GM12878 (cell line): ENCODE results near the gene APOBEC3H. TPM values are rescaled to one million over a fixed set of nuclear protein-coding genes. Genes with fewer than 3 reads are reported as not detected.

Experiments used
- ATAC-seq: fragments of 200-7000 bp; cut with Tn5 transposase; 3 replicates; pipeline ENCODE4 v1.9.1; 2020; ENCODE audit warnings: mild to moderate bottlenecking, moderate library complexity
- BruUV-seq: library from RNA; stranded (reverse); fragments of 400-500 nt; replicated peaks from 2 replicates; lab custom pipeline; 2021; lab: Mats Ljungman, UMichigan
- CTCF ChIA-PET: fragments of 300-600 bp; sonication (Branson Sonifier 250); formaldehyde crosslinking; extraction: SDS; loops from one replicate; lab custom pipeline; 2021; ENCODE audit warnings: inconsistent platforms; lab: Yijun Ruan, JAX
- POLR2A ChIA-PET: fragments of 350-600 bp; formaldehyde crosslinking; extraction: SDS; loops from one replicate; lab custom pipeline; 2021; ENCODE audit warnings: inconsistent platforms; lab: Charles Lee
- RAD21 ChIA-PET: fragments of 300-600 bp; sonication (Branson Sonifier 250); formaldehyde crosslinking; loops from one replicate; lab custom pipeline; 2023; ENCODE audit warnings: antibody characterized with exemption; ENCODE audit not compliant: unreplicated experiment; lab: Charles Lee
- SMC1A ChIA-PET: fragments of 300-600 bp; sonication (Branson Sonifier 250); formaldehyde crosslinking; loops from one replicate; lab custom pipeline; 2023; ENCODE audit not compliant: unreplicated experiment, uncharacterized antibody; lab: Charles Lee
- DNase-seq: peaks from one replicate; pipeline ENCODE4 v3.0.0-alpha.2; 2011; ENCODE audit warnings: low read depth, low spot score
- FAIRE-seq: peaks from 3 replicates; lab custom pipeline; 2011; peaks lifted over from hg19 to GRCh38; lab: Jason Lieb, UNC
- H2AFZ ChIP-seq: 2 replicates; pipeline ENCODE4 v1.6.0; 2011; ENCODE audit warnings: low read depth, low read length, control low read depth; ENCODE audit not compliant: control insufficient read depth
- H3K27ac ChIP-seq: 2 replicates; pipeline ENCODE4 v1.5.1; 2011; ENCODE audit warnings: control low read depth; ENCODE audit not compliant: control insufficient read depth, insufficient read depth
- H3K27me3 ChIP-seq, 2 experiments: replicated peaks in 1 of 2; 2 replicates each; pipeline versions ENCODE4 v1.6.0 to v1.6.1; 2011; ENCODE audit warnings: low read length in 1 of 2; ENCODE audit not compliant: control insufficient read depth in 2 of 2, insufficient read depth in 2 of 2
- H3K36me3 ChIP-seq, 2 experiments: 2 replicates each; pipeline ENCODE4 v1.5.1; 2011; ENCODE audit warnings: low read length in 1 of 2; ENCODE audit not compliant: control insufficient read depth in 2 of 2, insufficient read depth in 2 of 2
- H3K4me1 ChIP-seq: 2 replicates; pipeline ENCODE4 v1.6.1; 2011; ENCODE audit warnings: mild to moderate bottlenecking, low read length, moderate library complexity, mixed read lengths; ENCODE audit not compliant: control insufficient read depth, insufficient read depth
- H3K4me2 ChIP-seq: 2 replicates; pipeline ENCODE4 v1.6.0; 2011; ENCODE audit warnings: control low read depth; ENCODE audit not compliant: control insufficient read depth, insufficient read depth
- H3K4me3 ChIP-seq: fragments of 200-600 bp; sonication (generic); 2 replicates; pipeline ENCODE4 v1.5.1; 2016
- H3K79me2 ChIP-seq: 2 replicates; pipeline ENCODE4 v1.6.0; 2011; ENCODE audit warnings: low read length; ENCODE audit not compliant: control insufficient read depth, insufficient read depth
- H3K9ac ChIP-seq: 2 replicates; pipeline ENCODE4 v1.8.0; 2011; ENCODE audit warnings: low read length, control low read depth, mixed read lengths; ENCODE audit not compliant: control insufficient read depth, insufficient read depth
- H3K9me3 ChIP-seq: replicated peaks from 3 replicates; pipeline ENCODE4 v1.5.1; 2011; ENCODE audit warnings: mild to moderate bottlenecking, low read length; ENCODE audit not compliant: control insufficient read depth, insufficient read depth
- H4K20me1 ChIP-seq: 2 replicates; pipeline ENCODE4 v1.6.0; 2011; ENCODE audit not compliant: control insufficient read depth, insufficient read depth
- CBX5 ChIP-seq: sonication (generic); IDR thresholded peaks from 2 replicates; pipeline ENCODE4 v1.6.1; 2016; ENCODE audit warnings: low read depth, moderate library complexity, mild to moderate bottlenecking, inconsistent platforms
- CREB1 ChIP-seq: IDR thresholded peaks from 2 replicates; pipeline ENCODE4 v1.6.1; 2012; ENCODE audit warnings: low read depth, mild to moderate bottlenecking, inconsistent platforms
- EP300 ChIP-seq, 2 experiments: fragments of 150-350 bp in 1 of 2; IDR thresholded peaks; 2 replicates each; pipeline ENCODE4 v1.6.1; 2011 to 2012; ENCODE audit warnings: low read depth in 2 of 2, low read length in 2 of 2, borderline replicate concordance in 1 of 2, improper control_type of control experiment in 1 of 2, inconsistent platforms in 1 of 2; ENCODE audit not compliant: control insufficient read depth in 1 of 2
- GATAD2B ChIP-seq: fragments of 450-650 bp; conservative IDR thresholded peaks from 2 replicates; pipeline ENCODE4 v1.6.1; 2017; ENCODE audit warnings: low read depth, mild to moderate bottlenecking, moderate library complexity
- MYB ChIP-seq: fragments of 150-350 bp; IDR thresholded peaks from 2 replicates; pipeline ENCODE4 v1.6.1; 2014; ENCODE audit warnings: mild to moderate bottlenecking, low read depth, low read length, borderline replicate concordance
- NFIC ChIP-seq: IDR thresholded peaks from 2 replicates; pipeline ENCODE4 v1.6.1; 2012; ENCODE audit warnings: low read depth, mild to moderate bottlenecking, inconsistent platforms, low read length, moderate library complexity
- RUNX3 ChIP-seq: IDR thresholded peaks from 2 replicates; pipeline ENCODE4 v1.6.1; 2012; ENCODE audit warnings: low read length, inconsistent platforms
- SREBF2 ChIP-seq: IDR thresholded peaks from 2 replicates; pipeline ENCODE4 v1.6.1; 2012; ENCODE audit warnings: mild to moderate bottlenecking, low read length
- SUPT20H ChIP-seq: IDR thresholded peaks from 2 replicates; pipeline ENCODE4 v1.6.1; 2011; ENCODE audit warnings: low read depth, mild to moderate bottlenecking, low read length, moderate library complexity, borderline replicate concordance; ENCODE audit not compliant: control insufficient read depth
- TCF7 ChIP-seq: IDR thresholded peaks from 2 replicates; pipeline ENCODE4 v1.6.1; 2014; ENCODE audit warnings: antibody characterized with exemption, borderline replicate concordance
- YBX1 ChIP-seq: fragments of 450-650 bp; IDR thresholded peaks from 2 replicates; pipeline ENCODE4 v1.6.1; 2016; ENCODE audit warnings: antibody characterized with exemption
- WGBS: methylation state at CpG from one replicate; pipeline ENCODE4 v1.1.6; 2016; ENCODE audit warnings: low lambda C conversion rate; ENCODE audit not compliant: insufficient replicate concordance, insufficient coverage; ENCODE audit errors: missing lambda C conversion rate; 5-methylcytosine and 5-hydroxymethylcytosine counted together
- in situ Hi-C: fragments of 300-500 bp; cut with MboI; formaldehyde crosslinking; loops from 9 replicates; pipeline ENCODE4 v1.14.3; 2018; ENCODE audit warnings: mixed read lengths
- intact Hi-C: fragments of 100-400 bp; cut with micrococcal nuclease; formaldehyde crosslinking; loops from one replicate; pipeline ENCODE4 v1.14.2; 2022; ENCODE audit not compliant: unreplicated experiment
- polyA plus RNA-seq, 11 experiments: library from polyadenylated mRNA; depleted of rRNA in 4 of 11; unstranded in 6 of 11; stranded (reverse) in 5 of 11; fragments of >200 nt; fragmentation: Nextera tagmentation in 4 of 11; fragmentation: Illumina TruSeq in 1 of 11; extraction: Ambion mirVana in 4 of 11; extraction: Trizol in 1 of 11; gene quantifications; 1 replicate in 1 of 11; 2 replicates in 10 of 11; pipeline versions ENCODE4 v1.2.1 to v1.2.3, GENCODE V29; 2011 to 2016; ENCODE audit warnings: inconsistent platforms in 2 of 11, missing spikeins in 2 of 11, low read depth in 1 of 11
- total RNA-seq, 4 experiments: library from RNA; depleted of rRNA in 3 of 4; stranded (reverse); fragments of >200 nt in 3 of 4; fragmentation: Illumina TruSeq in 1 of 4; extraction: Trizol in 1 of 4; gene quantifications; 2 replicates each; pipeline versions ENCODE4 v1.2.1 to v1.2.3, GENCODE V29; 2013 to 2021
- TF ChIP-seq, protein P1 (sequence below): IDR thresholded peaks from 2 replicates; pipeline ENCODE4 v1.6.1; 2012; ENCODE audit warnings: low read depth, low read length, improper control_type of control experiment
- TF ChIP-seq, protein P2 (sequence below): fragments of 450-650 bp; IDR thresholded peaks from 2 replicates; pipeline ENCODE4 v1.6.1; 2017; ENCODE audit warnings: mild to moderate bottlenecking, low read depth, inconsistent platforms; ENCODE audit not compliant: poor library complexity, severe bottlenecking
- TF ChIP-seq, protein P3 (sequence below): fragments of 450-650 bp; IDR thresholded peaks from 2 replicates; pipeline ENCODE4 v1.6.1; 2016; ENCODE audit warnings: mild to moderate bottlenecking

Gene APOBEC3H
- total and polyA plus RNA-seq, 10 of the 15 experiments (the other 5 are each of a cell fraction or from before 2014, with no cell fraction given) = 7.5 to 23.0 (median 14.8) TPM

DNA sequence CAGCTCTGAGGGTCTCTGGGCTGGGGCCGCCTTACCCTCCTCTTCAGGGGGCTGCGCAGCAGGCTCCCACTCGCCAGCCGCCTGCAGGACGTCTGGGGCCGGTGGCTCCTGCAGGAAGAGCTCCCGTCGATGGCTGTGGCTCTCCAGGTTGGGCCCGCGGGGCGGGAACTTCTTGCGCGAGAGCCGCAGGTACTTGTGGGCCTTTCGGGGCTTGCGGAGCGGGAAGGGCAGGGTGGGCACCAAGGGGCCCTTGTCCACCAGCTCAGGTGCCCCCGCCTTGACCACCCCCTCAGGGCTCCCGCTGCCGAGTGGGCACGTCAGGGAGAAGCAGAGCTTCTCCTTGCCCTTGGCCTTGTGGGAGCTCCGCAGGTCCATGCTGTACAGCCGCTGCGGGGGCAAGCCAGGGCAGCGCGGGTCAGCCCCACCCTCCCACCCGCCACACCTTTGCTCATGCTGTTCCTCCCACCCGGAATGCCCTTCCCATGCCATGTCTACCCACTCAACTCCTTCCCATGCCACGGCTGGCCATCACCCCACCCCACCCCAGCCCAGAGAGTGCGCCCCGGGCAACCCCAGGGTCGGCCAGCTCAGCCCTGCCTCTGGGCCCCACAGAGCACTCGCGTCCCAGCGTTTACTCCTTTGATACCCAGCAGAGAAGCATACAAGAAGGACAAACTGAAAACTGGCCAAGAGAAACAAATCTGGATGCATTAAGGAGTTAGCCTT is 37.5 kb downstream of the APOBEC3H start:
- intact Hi-C loops (no loop called here), in situ Hi-C loops (no loop called here)
- Histone ChIP-seq H3K9me3 (no peaks in the 10 kb centered on the region), H3K4me1 (no peaks in the 10 kb centered on the region), H3K36me3 (no peaks in the 10 kb centered on the region; a peak in 1 of 4 replicates), H3K27ac (no peak overlapping the region), H3K9ac (no peak overlapping the region), H3K4me2 (no peak overlapping the region), H4K20me1 (no peaks in the 10 kb centered on the region), H3K27me3 (no peaks in the 10 kb centered on the region), H2AFZ (no peak overlapping the region), H3K79me2 (no peaks in the 10 kb centered on the region), H3K4me3 (no peak overlapping the region)
- CTCF ChIA-PET = interaction anchor here (0.7 to 2.7 kb wide), 8 partner anchors 8 to 184 kb away, joined by 3 to 18 read pairs (median 6); partner anchors contain the start of gene RPL3
- SMC1A ChIA-PET = interaction anchor here (1.1 to 1.9 kb wide), 2 partner anchors 182 to 183 kb away, joined by 4 read pairs; no protein-coding TSS in a partner anchor
- BruUV-seq = no TSS peak
- POLR2A ChIA-PET = no interaction called here
- TF ChIP-seq GATAD2B = no peak
- no peak for TF ChIP-seq TCF7
- TF ChIP-seq, protein P1, sequence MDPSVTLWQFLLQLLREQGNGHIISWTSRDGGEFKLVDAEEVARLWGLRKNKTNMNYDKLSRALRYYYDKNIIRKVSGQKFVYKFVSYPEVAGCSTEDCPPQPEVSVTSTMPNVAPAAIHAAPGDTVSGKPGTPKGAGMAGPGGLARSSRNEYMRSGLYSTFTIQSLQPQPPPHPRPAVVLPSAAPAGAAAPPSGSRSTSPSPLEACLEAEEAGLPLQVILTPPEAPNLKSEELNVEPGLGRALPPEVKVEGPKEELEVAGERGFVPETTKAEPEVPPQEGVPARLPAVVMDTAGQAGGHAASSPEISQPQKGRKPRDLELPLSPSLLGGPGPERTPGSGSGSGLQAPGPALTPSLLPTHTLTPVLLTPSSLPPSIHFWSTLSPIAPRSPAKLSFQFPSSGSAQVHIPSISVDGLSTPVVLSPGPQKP = no peak
- TF ChIP-seq EP300 (IDR thresholded peaks at IDR 0.05; ENCODE audit: borderline replicate concordance in 1 of 2, control insufficient read depth in 1 of 2, low read depth in 2 of 2, low read length in 2 of 2) = no peak
- no peak for TF ChIP-seq RUNX3
- no peak for TF ChIP-seq MYB
- TF ChIP-seq SUPT20H = no peak
- no peak for TF ChIP-seq CBX5
- TF ChIP-seq CREB1 = no peak
- TF ChIP-seq, protein P2, sequence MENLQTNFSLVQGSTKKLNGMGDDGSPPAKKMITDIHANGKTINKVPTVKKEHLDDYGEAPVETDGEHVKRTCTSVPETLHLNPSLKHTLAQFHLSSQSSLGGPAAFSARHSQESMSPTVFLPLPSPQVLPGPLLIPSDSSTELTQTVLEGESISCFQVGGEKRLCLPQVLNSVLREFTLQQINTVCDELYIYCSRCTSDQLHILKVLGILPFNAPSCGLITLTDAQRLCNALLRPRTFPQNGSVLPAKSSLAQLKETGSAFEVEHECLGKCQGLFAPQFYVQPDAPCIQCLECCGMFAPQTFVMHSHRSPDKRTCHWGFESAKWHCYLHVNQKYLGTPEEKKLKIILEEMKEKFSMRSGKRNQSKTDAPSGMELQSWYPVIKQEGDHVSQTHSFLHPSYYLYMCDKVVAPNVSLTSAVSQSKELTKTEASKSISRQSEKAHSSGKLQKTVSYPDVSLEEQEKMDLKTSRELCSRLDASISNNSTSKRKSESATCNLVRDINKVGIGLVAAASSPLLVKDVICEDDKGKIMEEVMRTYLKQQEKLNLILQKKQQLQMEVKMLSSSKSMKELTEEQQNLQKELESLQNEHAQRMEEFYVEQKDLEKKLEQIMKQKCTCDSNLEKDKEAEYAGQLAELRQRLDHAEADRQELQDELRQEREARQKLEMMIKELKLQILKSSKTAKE = no peak
- no peak for TF ChIP-seq SREBF2
- no peak for TF ChIP-seq YBX1
- no peak for TF ChIP-seq NFIC
- TF ChIP-seq, protein P3, sequence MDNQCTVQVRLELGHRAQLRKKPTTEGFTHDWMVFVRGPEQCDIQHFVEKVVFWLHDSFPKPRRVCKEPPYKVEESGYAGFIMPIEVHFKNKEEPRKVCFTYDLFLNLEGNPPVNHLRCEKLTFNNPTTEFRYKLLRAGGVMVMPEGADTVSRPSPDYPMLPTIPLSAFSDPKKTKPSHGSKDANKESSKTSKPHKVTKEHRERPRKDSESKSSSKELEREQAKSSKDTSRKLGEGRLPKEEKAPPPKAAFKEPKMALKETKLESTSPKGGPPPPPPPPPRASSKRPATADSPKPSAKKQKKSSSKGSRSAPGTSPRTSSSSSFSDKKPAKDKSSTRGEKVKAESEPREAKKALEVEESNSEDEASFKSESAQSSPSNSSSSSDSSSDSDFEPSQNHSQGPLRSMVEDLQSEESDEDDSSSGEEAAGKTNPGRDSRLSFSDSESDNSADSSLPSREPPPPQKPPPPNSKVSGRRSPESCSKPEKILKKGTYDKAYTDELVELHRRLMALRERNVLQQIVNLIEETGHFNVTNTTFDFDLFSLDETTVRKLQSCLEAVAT = no peak
- no peak for FAIRE-seq
- ATAC-seq = no peak
- 90% methylated on average over 35 of the region's 35 CpGs for WGBS
- RAD21 ChIA-PET = interaction anchor here (1.1 to 1.9 kb wide), 2 partner anchors 14 to 177 kb away, joined by 5 to 7 read pairs; no protein-coding TSS in a partner anchor
- no peak for DNase-seq
